Iris pigment epithelial cell (primary cell): ENCODE data around the gene TPSG1.
"Not testable (repeated sequence)": the region's sequence is repeated elsewhere in the genome, so short reads cannot be mapped to it uniquely, and the experiment has no call there.

Experiments
- DNase-seq: peaks from one replicate; pipeline ENCODE4 v3.0.0-alpha.2; 2011; ENCODE audit warnings: low read depth

TPSG1 gene

GRCh38 chr16:1215574-1216295 is 9.3 kb downstream of the TPSG1 start:
- DNase-seq, result no peak

GRCh38 chr16:1214719-1215118 is 10.3 kb downstream of the TPSG1 start:
- no peak for DNase-seq

GRCh38 chr16:1213796-1214372 is 11.2 kb downstream of the TPSG1 start:
- no peak for DNase-seq

- no peak for DNase-seq
Measured at GRCh38 chr16:1213231-1213630, 11.8 kb downstream of the TPSG1 start.

DNA sequence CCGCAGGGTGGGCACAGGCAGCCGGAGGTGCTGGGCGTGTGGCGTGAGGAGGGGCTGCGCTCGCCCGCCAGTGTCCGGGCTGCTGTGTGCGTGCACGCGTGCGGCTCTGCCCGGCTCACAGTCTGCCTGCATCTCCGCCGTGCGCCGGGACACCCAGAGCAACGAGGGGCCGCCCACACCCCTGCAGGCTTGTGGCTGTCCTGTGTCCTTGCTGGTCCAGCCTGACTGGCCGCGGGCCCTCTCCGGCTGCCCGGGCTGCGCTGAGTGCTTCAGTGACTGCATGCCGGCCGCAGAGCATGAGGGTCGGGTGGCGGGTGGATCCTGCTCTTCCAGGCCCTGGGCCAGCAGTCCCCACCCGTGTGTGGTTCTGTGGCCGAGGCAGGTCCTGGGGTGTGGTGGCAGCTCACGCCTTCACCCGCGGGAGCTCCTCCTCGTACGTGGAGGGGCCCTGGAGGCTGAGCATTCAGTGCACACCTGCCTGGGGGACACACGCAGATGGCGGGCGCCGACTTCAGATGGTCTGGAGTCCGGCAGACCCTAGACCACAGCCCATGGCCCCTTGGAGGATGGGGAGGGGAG is 12.4 kb downstream of the TPSG1 start:
- DNase-seq, result no peak

DNA sequence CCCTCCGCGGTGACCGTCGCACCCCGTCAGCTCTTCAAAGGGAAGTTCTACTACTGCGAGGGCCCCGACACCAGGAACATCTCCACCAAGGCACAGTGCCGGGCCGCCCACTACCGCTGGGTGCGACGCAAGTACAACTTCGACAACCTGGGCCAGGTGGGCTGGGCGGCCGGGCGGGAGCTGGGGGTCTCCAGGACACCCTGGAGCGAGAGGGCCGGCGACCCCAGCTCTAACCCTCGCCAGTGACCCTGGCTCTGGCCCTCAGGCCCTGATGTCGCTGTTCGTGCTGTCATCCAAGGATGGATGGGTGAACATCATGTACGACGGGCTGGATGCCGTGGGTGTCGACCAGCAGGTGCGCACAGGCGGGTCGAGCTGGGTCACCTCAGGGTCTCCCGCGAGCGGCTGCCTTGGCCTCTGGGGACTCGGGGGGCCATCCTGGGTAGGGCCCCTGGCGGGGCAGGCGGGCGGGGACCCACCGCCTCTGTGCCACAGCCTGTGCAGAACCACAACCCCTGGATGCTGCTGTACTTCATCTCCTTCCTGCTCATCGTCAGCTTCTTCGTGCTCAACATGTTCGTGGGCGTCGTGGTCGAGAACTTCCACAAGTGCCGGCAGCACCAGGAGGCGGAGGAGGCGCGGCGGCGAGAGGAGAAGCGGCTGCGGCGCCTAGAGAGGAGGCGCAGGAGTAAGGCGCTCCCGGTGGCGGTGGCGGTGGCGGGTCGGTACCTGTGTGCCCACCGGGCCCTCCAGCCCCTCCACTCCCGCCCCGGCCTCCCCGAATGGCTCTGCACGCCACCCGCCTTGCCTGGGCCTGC is 13.4 kb downstream of the TPSG1 start:
- no peak for DNase-seq

DNA sequence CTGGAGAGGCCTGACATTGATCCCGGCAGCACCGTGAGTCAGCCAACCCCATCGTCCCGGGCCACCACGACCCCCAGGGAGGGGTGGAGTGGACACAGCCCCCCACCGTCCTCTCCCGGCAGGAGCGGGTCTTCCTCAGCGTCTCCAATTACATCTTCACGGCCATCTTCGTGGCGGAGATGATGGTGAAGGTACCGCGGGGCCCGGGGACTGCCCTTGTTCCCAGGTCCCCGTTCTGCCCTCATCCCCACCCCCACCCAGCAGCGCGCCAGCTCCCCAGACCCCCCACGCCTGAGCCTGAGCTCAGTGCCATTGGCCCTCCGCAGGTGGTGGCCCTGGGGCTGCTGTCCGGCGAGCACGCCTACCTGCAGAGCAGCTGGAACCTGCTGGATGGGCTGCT is 14.6 kb downstream of the TPSG1 start:
- no peak for DNase-seq

DNA sequence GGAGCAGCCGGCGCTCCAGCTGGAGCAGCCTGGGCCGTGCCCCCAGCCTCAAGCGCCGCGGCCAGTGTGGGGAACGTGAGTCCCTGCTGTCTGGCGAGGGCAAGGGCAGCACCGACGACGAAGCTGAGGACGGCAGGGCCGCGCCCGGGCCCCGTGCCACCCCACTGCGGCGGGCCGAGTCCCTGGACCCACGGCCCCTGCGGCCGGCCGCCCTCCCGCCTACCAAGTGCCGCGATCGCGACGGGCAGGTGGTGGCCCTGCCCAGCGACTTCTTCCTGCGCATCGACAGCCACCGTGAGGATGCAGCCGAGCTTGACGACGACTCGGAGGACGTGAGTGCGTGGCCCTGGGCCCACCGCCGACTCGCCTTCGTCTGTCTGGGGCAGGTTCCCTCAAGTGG is 16.0 kb downstream of the TPSG1 start:
- no peak for DNase-seq

GRCh38 chr16:1208239-1208830 is 16.7 kb downstream of the TPSG1 start:
- no peak for DNase-seq

GRCh38 chr16:1206786-1207185 is 18.3 kb downstream of the TPSG1 start:
- no peak for DNase-seq

GRCh38 chr16:1206326-1206725 is 18.7 kb downstream of the TPSG1 start:
- DNase-seq, result no peak

GRCh38 chr16:1204933-1205332 is 20.1 kb downstream of the TPSG1 start:
- DNase-seq, result no peak

DNA sequence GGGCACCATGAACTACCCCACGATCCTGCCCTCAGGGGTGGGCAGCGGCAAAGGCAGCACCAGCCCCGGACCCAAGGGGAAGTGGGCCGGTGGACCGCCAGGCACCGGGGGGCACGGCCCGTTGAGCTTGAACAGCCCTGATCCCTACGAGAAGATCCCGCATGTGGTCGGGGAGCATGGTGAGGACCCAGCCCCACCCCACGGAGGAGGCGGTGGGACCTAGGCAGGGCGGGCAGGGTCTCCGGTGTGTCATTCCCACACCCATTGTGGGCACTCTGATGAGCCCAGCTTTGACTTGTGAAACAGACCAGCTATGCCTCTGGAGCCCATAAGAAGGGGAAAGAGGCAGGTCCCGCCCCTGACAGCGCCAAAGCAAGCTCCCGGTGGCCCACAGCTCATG is 22.8 kb downstream of the TPSG1 start:
- DNase-seq, result no peak

GRCh38 chr16:1201444-1201843 is 23.6 kb downstream of the TPSG1 start:
- DNase-seq, result no peak

- no peak for DNase-seq
Measured at GRCh38 chr16:1200014-1200627, 24.9 kb downstream of the TPSG1 start.

DNA sequence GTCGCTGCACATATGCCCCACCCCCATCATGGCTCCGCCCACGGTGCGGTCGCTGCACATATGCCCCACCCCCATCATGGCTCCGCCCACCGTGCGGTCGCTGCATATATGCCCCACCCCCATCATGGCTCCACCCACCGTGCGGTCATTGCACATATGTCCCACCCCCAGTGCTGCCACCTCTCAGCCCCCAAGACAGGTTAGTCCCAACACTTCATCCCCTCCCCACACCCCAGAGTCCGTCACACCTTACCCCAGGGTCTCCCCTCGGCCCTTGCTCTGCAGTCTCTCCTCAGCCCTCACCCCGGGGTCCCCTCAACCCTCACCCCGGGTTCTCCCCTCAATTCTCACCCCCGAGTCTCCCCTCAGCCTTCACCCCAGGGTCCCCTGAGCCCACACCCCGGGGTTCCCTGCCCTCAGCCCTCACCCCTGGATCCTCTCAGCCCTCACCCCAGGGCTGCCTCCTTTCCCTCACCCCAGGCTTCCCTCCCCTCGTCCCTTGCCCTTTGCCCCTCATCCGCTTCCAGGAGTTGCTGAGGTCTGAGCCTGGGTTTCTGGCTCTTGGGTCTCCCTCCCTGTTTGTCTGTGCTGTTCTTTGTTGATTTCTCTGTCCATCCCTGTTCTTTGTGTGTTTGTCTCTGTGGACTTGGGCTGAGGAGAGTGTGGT is 25.6 kb downstream of the TPSG1 start:
- no peak for DNase-seq

- DNase-seq, result not testable (repeated sequence)
Measured at GRCh38 chr16:1198671-1199346, 26.3 kb downstream of the TPSG1 start.

DNA sequence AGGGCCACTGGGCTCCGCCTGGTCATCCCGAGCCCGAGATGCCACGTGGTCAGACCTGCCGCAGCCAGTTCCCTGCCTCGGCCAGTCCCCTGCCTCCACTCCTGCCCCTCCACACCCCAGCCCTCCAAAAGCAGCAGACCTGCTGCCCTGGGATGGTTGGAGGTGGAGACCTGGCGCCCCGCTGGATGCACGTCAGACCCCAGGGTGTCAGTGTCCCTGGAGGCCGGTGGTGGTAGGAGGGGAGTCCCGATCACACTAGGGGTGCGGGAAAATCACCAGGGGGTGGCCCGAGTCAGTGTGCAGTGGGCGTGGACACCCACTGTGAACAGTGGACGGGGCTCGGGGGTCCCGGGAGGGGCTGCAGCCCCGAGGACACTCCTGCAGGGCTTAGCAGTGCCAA is 26.9 kb downstream of the TPSG1 start:
- no peak for DNase-seq

DNA sequence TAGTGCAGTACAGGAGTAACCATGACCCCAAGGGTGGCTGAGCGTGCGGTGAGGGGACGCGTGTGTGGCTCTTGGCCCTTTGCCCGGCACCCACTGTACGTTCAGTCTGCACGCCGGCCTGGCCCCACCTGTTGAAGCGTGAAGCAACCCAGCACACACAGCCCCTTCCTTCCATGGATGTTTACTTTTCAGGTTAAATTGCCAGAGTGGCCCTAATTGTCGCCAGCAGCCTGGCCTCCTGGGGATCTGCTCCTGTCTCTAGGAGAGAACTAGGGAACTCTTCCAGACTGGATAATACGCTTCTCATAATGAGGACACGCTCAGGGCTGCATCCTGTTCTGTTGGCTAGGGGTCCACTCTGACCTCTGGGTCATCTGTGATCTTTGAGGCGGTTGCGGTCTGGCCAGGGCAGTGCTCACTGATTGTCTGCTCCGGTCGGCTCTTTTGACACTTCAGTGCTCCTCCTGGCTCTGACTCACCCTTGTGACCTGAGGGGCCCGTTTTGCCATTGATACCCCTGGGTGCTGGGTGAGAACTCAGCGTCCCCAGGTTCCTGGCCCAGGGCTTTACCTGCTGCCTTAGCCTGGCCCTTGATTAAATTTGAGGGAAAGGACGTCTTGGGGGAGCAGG is 27.7 kb downstream of the TPSG1 start:
- no peak for DNase-seq

GRCh38 chr16:1196494-1196893 is 28.6 kb downstream of the TPSG1 start:
- DNase-seq, result no peak

GRCh38 chr16:1195393-1195666 is 29.7 kb downstream of the TPSG1 start:
- no peak for DNase-seq
